Prostate gland (tissue), 2 donors: ENCODE data around the gene ERCC1.

Source experiments
- POLR2A ChIP-seq: fragments of 450-650 bp; IDR thresholded peaks from one replicate; pipeline ENCODE4 v1.6.1; 2016; ENCODE audit warnings: antibody characterized with exemption, mild to moderate bottlenecking
- TF ChIP-seq, protein P1 (sequence below), 4 experiments: fragments of 200-600 bp in 2 of 4; fragments of 450-650 bp in 2 of 4; sonication (generic) in 2 of 4; IDR thresholded peaks; 1 replicate in 3 of 4; 2 replicates in 1 of 4; pipeline ENCODE4 v1.5.1; 2016 to 2019; ENCODE audit warnings: antibody characterized with exemption in 4 of 4, mild to moderate bottlenecking in 2 of 4, moderate library complexity in 2 of 4

GRCh38 chr19:45442778-45443461 is 19.2 kb upstream of the ERCC1 start:
- TF ChIP-seq, protein P1, sequence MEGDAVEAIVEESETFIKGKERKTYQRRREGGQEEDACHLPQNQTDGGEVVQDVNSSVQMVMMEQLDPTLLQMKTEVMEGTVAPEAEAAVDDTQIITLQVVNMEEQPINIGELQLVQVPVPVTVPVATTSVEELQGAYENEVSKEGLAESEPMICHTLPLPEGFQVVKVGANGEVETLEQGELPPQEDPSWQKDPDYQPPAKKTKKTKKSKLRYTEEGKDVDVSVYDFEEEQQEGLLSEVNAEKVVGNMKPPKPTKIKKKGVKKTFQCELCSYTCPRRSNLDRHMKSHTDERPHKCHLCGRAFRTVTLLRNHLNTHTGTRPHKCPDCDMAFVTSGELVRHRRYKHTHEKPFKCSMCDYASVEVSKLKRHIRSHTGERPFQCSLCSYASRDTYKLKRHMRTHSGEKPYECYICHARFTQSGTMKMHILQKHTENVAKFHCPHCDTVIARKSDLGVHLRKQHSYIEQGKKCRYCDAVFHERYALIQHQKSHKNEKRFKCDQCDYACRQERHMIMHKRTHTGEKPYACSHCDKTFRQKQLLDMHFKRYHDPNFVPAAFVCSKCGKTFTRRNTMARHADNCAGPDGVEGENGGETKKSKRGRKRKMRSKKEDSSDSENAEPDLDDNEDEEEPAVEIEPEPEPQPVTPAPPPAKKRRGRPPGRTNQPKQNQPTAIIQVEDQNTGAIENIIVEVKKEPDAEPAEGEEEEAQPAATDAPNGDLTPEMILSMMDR (IDR thresholded peaks at IDR 0.05), result no peak
- no peak for TF ChIP-seq POLR2A
